GM21723 (cell line): ENCODE results near the gene ZNF654.
"Not testable (repeated sequence)": the region's sequence is repeated elsewhere in the genome, so short reads cannot be mapped to it uniquely, and the experiment has no call there.

Source experiments
- ATAC-seq: cut with Tn5 transposase; IDR thresholded peaks from one replicate; pipeline ENCODE4 v1.9.1; 2021; ENCODE audit warnings: mild to moderate bottlenecking, moderate library complexity; ENCODE audit not compliant: unreplicated experiment

The ZNF654 gene

DNA sequence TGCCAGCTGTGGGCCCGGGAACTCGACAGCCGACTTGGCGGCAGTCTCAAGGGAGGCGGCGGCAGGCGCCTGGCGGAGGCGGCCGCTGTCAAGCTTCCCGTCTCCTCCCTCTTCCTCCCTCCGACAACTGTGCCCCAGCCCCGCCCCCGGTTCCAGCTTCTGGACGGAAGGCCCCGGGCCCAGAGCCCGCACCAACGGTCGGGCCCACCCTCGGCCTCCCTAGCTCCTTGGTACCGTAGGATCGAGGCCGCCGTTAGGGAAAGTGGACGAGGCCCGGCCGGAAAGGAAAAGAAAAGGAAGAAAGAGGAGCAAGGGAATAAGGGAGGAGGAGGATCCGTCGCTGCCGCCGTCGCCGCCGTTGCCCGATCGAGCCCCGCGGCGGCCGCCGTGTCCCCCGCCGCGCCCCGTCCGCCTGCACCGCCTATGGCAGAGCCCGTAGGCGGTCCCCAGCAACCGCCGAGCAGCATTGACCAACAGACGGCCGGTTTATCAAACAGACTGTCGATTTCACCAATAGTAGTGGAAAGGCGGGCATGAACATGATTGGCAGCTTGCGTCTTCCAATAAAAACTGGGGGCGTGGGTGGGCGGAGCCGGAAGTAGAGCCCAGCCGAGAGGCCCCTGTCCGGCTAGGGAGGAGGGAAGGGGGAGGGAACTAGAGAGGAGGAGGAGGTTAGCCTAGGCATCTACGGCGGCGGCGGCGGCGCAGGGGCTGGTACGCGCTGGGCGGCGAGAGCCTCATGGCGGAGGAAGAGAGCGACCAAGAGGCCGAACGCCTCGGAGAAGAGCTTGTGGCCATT, at the start of gene ZNF654, which contains the start of gene CGGBP1:
ZNF654 (plus strand) TSS at position 675 of the 799 bp plus-strand sequence; CDS start at position 740, 65 bp downstream.
CGGBP1 (minus strand) TSS at position 425 of the 799 bp plus-strand sequence. CDS start 3,029 bp downstream, outside the sequence.
- ATAC-seq: peak; percentile 94

DNA sequence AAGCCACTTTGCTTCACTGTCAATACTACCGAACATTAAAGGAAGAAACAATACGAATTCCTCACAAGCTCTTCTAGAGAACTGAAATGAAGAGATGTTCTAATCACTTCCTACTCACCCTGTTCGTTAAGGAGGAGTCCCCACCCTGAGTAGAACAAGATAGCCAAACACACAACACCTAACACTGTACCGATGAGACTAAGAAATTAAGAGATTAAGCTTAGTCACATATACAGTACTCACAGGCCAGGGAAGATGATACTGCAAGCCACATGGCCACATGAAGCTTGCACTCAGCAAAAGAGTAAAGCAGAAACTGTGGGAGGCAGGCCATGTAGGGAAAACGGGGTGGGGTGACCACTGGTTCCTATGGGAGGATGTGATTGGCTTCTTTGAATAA, 48.2 kb upstream of the ZNF654 start:
- no peak for ATAC-seq

DNA sequence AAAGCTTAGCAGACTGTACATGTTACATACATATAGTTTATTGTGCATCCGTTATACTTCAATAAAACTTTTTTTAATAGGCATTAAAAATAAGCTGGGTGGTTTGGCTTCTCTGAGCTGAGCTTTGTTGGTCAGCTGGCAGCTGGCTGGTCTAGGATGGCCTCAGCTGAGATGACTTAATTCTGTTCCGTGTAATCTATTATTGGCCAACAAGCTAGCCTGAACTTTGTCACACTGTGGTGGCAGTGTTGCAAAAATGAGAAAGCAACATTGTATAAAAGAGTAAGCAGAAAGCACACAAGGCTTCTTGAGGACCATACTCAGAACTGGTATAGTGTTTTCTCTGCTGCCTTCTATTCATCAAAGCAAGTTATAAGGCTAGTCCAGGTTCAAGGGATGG, 45.5 kb upstream of the ZNF654 start:
- no peak for ATAC-seq

DNA sequence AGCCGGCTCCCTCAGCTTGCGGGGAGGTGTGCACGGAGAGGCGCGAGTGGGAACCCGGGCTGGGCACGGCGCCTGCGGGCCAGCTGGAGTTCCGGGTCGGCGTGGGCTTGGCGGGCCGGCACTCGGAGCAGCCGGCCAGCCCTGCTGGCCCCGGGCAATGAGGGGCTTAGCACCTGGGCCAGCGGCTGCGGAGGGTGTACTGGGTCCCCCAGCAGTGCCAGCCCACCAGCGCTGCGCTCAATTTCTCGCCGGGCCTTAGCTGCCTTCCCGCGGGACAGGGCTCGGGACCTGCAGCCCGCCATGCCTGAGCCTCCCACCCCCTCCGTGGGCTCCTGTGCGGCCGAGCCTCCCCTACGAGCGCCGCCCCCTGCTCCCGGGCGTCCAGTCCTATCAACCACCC, 43.4 kb upstream of the ZNF654 start:
- not testable (repeated sequence) for ATAC-seq

DNA sequence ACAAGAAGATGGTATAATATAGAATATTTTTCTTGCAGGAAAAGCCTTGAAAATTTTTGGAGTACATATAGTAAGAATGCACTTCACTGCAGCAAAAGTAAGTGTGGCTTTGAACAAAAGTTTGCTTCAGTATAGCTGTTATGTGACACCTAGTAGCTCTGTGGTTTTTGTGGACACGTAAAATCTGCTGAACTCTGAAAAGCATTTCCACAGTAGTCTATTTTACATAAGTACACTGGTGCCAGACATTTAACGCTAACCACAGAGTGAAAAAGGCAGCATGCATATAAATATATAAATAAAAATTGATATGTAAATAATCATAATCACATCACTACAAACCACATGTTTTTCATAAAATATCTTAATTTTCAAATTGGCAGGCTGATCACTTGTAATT, 40.0 kb upstream of the ZNF654 start:
- ATAC-seq: peak; percentile 99

DNA sequence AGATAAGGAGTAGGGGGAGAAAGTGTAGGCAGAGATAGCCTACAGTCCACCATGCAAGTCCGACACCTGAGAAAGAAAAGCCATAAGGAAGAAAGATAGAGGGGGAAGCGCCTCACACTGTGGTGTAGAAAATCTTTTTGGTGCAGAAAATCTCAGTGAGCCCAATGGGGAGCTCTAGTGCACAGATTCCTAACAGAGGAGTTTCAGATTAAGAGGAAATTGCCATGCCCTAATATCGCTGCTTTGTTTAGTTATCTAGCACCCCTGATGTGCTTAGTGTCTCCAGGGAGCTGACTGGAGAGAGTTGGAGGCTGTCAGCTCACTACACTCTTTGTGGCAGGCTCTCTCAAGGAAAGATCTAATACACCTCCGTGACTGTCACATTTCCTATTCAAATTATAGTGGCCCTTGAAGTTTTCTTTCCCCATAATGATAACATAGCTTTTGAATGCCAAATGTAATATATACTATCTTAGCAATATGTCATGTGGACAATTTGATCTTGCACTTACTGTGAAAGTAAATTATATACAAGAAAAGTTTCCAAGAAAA, 34.0 kb upstream of the ZNF654 start:
- ATAC-seq: no peak

DNA sequence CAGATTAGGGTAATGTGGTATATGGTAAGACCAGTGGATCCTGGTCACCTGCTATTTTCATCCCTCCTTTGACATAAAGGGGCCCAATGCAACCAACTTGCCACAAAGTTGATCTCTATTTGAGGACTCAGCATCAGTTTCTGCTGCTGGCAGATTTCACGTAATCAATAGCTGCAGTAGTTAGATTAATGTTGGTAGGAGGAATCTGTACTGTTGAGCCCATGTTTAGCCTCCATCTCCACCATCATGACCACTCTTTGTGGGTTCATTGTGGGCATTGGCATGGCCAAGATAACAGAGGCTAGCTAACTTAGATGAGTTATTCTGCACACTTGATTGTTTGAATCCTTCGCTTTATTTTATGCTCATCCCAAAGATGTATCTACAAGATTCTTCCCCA, 30.2 kb upstream of the ZNF654 start:
- no peak for ATAC-seq

DNA sequence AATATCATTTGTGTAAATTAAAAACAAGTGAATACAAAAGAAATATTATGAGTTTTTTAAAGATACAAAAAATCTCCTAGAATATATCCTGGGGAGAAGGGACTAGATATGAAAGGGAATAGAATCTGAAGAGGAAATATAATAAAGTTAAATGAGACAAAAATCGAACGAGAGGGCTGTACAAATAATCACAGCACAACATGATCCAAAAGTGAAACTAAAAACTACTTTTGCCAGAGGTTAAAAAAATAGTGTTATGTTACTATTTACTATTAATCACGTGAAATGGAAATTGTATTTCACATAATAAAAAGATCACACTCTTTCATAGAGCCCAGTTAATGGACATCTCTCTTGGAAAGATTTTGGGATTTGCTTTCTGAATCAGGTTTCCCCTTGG, 28.8 kb upstream of the ZNF654 start:
- ATAC-seq: no peak

DNA sequence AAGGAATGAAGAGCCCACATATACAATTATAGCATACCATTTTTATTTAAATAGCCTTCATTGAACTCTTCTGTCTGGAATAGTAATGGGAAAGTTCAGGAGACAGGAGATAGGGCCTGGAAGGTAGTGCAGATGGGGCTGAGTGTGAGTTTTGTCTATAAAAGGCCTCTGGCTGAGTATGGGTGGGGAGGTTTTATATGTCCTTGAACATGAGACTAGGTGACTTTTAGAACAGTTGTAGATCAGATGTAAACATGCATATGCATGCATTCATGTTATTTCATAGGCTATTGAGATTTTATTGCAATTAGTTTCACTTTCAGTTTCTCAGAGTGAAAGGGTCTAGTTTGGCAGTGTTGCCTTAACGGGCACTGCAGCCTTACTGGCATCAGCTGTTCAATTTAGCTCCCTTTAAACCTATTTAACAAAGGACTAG, 27.4 kb upstream of the ZNF654 start:
- ATAC-seq: peak; percentile 84

DNA sequence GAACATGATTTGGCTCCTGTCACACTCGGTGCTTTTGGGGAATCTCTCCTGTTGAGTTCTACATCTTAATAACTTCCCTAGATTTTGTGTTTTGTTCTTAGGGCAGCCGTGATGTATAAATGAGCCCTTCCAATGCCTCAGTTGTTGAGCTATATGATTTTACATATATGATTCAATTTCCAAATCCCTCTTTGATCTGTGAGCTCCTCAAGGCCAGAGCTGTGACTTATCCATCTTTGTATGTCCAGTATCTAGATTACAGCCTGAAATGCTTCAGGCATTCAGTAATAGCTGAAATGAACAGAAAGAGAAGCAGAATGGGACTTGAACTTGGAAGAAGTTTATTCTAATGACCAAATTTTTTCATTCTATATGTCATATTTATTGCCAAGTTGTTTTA, 26.8 kb upstream of the ZNF654 start:
- peak; percentile 37 for ATAC-seq

DNA sequence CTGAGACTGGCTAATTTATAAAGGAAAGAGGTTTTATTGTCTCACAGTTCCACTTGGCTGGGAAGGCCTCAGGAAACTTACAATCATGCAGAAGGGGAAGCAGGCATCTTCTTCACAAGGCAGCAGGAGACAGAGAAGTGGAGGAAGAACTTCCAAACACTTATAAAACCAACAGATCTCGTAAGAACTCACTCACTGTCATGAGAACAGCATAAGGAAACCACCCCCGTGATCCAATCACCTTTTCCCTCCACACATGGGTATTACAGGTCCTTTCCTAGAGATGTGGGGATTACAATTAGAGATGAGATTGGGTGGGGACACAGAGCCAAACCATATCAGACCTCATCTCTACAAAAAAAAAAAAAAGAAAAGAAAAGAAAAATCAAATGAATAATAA, 26.0 kb upstream of the ZNF654 start:
- ATAC-seq: no peak

DNA sequence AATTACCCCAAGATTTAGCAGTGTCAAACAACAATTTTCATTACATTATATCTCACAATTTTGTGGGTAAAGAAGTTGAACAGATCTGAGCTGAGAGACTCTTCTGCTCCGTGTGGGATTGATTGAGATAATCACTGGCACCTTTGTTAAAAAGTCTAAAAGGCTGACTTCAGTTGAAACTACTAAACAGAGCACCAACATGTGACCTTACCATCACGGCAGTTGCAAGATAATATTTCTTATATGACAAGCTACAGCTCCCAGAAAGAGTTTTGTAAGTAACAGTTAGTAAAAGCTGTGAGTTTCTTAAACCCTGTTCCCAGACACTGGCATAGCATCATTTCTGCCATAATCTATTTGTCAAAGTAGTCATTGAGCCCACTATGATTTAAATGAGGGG, 25.2 kb upstream of the ZNF654 start:
- no peak for ATAC-seq

DNA sequence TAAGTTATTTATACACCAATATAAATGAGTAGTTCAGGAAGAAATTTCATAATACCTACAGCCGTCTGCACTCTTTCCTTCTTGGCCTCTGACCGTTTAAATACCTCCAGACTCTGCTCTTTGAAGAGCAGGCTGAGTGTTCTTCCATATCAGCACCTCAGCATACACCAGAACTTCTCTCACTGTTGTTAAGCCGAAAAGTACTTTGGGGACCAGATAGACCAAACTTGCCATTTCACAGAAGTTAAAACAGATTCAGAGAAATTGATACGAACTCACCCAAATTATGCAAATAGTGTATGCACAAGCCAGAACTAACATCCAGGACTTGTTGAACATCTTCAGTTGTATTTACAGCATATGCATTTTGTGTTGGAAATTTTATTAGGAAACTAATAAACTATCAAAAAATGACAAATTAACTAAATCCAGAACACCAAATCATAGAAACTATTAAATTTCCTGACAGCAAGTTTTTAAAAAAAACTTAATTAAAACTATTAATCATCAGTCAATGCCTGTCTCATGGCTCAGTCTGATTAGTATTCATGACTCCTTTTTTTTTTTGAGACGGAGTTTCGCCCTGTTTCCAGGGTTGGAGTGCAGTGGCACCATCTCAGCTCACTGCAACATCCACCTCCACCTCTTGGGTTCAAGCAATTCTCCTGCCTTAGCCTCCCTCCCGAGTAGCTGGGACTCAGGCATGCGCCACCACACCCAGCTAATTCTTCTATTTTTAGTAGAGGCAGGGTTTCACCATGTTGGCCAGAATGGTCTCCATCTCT, 24.4 kb upstream of the ZNF654 start:
- ATAC-seq: no peak

DNA sequence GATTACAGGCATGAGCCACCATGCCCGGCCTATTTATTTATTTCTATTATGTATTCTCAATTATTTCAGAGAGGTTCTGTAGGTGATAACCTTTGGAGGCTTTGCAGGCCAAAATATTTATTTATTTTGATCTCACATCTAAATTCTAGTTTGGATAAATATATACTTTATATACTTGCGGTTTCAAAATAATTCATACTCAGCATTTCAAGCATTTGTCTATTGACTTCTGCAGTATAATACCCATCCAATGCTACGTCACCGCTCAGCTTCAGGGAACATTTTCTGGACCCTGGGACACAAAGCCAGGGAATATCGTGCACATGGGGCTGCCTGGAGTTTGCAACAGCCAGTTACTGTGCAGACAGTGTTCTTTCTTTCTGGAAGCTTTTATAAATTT, 22.8 kb upstream of the ZNF654 start:
- no peak for ATAC-seq

DNA sequence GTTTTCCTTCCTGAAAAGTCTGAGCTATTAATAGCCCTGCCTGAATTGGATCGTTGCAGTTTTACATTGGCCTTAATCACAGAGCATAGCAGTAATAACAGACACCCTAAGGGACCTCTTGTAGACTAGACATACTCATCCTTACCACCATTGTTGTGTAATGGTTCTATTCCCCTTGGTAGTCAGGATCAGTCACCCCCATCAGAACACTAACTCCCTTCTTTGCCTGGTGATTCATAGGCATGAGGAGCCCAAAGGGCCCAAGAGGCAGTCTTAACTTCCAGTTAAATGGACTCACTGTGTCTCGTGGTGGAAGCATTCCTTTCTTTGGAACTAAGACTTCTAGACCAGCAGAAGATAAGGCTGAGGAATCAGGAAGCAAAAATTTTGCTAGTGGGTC, 20.5 kb upstream of the ZNF654 start:
- ATAC-seq: no peak

DNA sequence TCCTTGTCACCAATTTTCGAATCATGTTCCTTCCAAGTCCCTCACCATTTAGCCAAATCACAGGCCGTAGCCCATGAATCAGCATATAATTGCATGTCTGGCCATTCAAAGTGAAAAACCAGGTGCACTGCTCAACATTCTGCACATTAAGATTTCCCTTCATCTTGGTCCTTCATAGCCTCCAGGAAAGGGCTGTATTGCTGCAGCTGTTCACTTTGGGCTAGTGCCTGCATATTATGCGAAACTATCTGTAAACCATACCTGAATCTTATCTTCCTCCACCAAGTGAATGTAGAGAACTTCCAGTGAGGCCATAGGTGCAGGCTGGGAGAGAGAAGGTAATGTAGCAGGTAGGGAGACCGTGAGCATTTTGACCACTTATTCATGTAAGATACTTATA, 18.5 kb upstream of the ZNF654 start:
- no peak for ATAC-seq

DNA sequence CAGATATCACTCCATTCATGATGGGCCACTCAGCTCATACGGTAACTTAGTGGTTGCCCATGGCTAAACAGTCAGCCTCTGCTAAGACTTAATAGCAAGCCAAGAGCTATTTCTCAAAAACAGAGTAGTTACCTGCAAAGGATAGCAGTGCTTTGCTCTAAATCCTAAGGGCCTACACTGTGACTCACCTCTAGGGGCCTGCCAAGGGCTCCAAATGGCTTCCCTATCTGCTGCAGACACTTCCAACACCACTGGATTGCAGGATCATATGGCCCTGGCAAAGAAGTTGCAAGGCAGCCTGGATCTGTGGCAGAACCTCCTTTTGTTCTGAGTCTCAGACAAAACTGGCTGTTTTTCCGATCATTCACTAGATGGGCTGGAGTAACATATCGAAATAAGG, 18.1 kb upstream of the ZNF654 start:
- no peak for ATAC-seq

DNA sequence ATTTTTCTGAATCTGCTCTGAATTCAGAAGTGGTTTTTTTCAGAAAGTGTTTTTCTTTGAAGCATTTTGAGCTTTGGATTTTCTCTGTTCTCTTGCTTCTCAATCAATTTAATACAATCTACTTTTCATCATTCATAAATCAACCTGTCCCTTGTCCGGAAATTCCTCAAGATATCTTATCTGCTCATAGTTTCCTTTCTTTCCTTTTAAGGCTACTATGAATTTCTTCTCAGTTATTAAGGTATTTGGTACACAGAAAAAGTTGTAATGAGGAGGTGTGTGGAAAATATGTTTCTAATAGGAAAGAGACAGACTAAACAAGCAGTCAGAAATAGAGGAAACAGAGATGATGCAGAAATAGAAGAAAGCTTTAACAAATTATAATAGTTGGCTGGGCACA, 14.6 kb upstream of the ZNF654 start:
- no peak for ATAC-seq

DNA sequence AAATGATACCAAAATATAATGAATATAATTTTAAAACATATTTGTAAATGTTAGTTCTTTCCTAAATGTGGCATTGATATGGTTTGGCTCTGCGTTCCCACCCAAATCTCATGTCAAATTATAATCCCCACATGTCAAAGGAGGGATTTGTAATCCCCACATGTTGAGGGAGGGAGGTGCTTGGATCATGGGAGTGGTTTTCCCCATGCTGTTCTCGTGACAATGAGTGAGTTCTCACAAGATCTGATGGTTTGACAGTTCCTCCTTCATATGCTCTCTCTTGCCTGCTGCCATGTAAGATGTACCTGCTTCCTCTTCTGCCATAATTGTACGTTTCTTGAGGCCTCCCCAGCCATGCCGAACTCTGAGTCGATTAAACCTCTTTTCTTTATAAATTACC, 12.3 kb upstream of the ZNF654 start:
- ATAC-seq: no peak

DNA sequence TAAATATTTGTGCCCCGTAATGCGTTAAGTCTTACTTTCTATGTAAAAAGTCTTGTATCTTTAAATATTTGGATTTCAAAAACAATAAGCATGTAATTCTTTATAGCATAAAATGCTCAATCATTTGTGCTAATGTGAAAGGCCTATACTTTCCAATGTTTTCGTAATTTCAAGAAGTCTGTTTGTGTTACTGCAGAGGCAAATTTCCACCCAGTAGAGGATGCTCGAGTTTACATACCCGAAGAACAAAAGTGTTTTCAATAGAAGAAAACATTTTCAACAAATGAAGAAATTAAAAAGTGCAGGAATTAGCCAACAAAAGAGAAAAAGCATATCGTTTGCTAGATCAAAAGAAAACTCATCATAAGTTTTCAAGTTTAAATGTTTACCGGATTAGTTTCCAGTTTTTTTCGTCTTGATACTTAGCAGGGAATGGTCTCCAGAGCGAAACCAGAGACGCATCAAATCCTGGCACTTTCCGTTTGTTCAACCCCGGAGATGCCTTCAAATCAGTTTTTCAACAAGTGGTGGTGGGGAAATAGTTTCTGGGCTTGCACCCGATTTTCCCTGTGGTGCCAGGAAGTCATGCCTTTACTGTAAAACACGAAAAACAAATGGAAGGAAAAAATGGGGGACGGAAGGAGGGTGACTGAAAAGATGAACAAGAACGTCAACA, 1.3 kb upstream of the ZNF654 start:
- no peak for ATAC-seq

DNA sequence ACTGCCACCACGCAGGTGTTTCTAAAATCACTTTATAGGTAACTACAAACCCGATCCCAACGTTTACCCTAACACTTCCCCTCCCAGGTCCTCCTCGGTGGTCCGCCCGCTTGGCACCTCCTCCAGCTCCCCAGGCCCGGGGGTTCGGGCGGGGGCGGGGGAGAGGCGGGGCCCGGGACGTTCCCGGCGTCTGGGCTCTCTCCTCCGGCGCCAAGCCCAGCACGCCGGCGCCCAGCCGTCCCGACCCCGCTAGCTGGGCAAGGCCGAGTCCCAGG, 812 bp upstream of the ZNF654 start:
- peak; percentile 30 for ATAC-seq
